ENCODE results near the gene APLNR. TPM values are rescaled to one million over a fixed set of nuclear protein-coding genes. Genes with fewer than 3 reads are reported as not detected.
"Not testable (repeated sequence)": the region's sequence is repeated elsewhere in the genome, so short reads cannot be mapped to it uniquely, and the experiment has no call there.

The APLNR gene
- total RNA-seq, result 10 to 100 TPM; 14.6 to 20.8 TPM
- long read RNA-seq, donor 1, transcript APLNR-202 (1 exons, 3,609 nt), result major isoform, 14 of 14 reads
- long read RNA-seq, donor 1, partial matches to known transcripts, result 0 of 14 reads
- long read RNA-seq, donor 1, other reads (novel, unspliced or antisense), result 0 of 14 reads
- long read RNA-seq, donor 2, transcript APLNR-202 (1 exons, 3,609 nt), result major isoform, 94 of 94 reads
- long read RNA-seq, donor 2, partial matches to known transcripts, result 0 of 94 reads
- long read RNA-seq, donor 2, other reads (novel, unspliced or antisense), result 0 of 94 reads

GRCh38 chr11:57237204-57237681 is at the start of gene APLNR:
Gene APLNR, minus strand, starts transcription at chr11:57237250. Its CDS starts 246 bp downstream, at chr11:57237004.
- intact Hi-C loops (cut with DNase I), result no loop called here
- DNase-seq (ENCODE audit: low spot score), result no peak

- intact Hi-C loops (cut with DNase I), result no loop called here
- DNase-seq (ENCODE audit: low spot score), result no peak
Observed at GRCh38 chr11:57283231-57283990, 46.4 kb upstream of the APLNR start.

GRCh38 chr11:57281546-57281945 is 44.5 kb upstream of the APLNR start:
- intact Hi-C loops (cut with DNase I); DNase-seq (ENCODE audit: low spot score): not testable (repeated sequence)

DNA sequence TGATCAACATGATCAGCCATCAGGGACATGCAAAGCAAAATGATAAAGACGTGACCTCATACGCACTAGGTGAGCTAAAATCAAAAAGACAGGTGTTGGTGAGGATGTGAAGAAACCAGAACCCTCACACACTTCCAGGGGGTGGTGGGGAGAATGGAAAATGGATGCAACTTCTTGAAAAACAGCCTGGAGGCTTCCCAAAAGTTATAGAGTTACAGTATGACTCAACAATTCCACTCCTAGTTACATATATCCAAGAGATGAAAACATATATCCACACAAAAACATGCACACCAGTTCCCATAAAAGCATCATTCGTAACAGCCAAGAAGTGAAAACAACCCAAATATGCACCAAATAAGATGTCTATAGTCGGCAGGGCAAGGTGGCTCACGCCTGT is 42.1 kb upstream of the APLNR start:
- intact Hi-C loops (cut with DNase I), result no loop called here
- DNase-seq (ENCODE audit: low spot score), result no peak

GRCh38 chr11:57278721-57279095 is 41.7 kb upstream of the APLNR start:
- intact Hi-C loops (cut with DNase I), result no loop called here
- no peak for DNase-seq (ENCODE audit: low spot score)

DNA sequence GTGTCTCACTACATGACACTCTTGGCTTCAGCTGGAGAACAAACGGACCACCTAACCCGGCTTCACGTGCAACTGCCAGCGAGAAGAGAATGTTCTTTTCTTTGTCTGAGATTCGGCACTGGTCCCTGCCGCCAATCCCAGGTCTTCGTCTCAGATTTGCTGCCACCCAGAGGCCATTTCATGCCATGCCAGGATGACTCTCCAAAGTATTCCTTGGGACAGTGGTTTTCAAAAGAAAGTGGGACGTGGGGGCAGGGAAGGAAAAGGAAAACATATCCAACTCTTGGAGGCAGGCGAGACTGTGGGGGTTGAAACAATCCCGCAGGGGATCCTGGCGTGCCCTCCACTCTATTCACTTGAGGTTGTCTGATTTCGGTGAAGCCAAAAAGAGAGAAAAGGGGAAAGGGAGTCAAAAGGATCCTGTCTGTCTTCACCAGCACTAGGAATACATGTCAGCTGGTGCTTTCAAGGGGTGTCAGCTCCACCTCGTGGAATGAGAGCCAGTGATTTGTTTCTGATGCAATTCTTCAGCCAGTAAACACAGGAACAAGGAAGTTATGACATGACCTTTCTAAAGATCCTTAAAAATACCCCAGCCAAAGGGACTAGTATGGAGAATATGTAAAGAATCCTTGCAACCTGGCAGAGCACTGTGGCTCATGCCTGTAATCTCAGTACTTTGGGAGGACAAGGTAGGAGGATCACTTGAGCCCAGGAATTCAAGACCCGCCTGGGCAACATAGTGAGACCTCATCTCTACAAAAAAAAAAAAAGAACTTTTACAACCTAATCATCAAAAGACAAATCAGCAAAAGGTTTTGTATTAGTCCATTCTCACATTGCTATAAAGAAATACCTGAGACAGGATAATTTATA is 41.0 kb upstream of the APLNR start:
- intact Hi-C loops (cut with DNase I), result no loop called here
- peak; percentile 88 for DNase-seq (ENCODE audit: low spot score)

- intact Hi-C loops (cut with DNase I), result no loop called here
- no peak for DNase-seq (ENCODE audit: low spot score)
Observed at GRCh38 chr11:57276971-57277675, 40.1 kb upstream of the APLNR start.

DNA sequence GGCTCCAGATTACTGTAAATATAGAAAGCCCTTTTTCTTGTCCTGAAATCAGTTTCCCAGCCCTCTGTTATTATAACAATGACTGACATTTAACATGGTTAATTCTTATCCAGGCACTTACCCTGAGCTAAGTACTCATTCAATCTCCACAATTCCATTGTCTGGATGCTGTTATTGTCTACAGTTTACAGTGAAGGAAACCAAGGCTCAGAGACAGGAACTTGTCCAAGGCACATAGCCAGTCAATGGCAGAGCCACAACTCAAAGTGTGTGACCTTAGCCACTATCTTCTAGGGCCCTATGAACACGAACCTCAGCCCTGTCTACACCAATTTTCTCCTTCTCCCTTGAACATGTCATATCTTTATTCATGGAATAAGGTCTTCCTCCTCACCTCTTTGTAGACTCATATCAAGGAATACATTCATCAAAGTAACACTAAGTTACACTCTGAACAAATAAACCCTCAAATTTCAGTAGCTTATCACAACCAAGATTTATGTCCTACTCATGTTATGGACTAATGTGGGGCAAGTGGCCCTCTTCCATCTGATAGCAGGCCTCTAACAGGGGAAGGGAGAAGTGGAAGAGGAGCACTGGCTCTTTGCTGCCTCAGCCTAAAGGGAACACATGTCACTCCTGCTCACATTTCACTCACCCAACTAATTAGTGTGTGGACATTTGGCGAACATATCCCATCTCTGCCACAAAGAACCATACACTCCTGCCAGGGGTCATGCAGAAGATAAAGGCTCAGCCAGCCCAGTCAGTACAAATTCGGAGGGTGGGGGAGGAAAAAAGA is 39.3 kb upstream of the APLNR start:
- intact Hi-C loops (cut with DNase I), result no loop called here
- DNase-seq (ENCODE audit: low spot score), result no peak

DNA sequence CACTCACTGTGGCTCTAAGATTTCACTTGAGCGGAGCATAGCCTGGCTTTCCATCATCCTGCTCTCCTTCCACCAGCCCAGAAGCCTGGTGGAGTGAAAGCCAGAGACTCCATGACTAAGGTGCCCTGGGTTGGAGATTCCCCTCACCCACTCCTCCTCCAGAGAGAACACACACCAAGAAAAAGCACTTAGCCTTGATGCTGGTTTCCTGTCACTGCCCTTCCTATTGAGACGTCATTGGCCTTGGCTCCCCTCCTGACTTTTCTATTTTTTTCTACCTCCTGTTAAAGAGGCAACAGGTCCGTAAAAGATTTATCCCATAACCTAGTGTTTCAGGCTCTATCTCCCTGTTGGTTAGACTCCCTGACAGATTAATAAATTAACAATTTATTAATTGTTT is 38.5 kb upstream of the APLNR start:
- intact Hi-C loops (cut with DNase I), result no loop called here
- no peak for DNase-seq (ENCODE audit: low spot score)

DNA sequence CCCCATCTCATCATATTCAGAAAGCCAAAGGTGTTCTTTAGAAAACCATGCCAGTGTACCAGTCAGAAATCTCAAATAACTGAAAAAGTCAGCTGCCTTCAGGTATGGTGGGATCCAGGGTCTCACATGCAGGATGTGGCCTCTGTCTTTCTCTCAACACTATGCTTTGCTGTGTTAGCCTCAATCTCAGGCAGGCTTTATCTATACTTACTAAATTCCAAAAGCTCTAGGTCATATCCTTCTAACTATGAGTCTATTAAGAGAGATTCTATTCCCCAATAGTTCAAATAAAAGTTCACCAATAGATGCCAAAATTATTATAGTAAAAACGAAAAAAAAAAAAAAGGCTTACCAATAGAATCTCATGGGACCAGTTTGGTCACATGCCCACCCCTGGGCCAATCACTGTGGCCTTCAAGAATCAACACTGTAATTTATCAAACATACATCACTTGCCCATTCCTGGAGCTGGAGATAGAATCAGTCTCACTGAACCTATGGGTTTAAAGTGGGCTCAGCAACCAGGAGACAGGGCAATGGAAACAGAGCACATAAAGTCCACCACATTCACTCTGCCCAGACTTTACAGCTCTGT is 38.0 kb upstream of the APLNR start:
- DNase-seq (ENCODE audit: low spot score), result no peak
- intact Hi-C loops (cut with DNase I), result no loop called here

GRCh38 chr11:57273448-57274058 is 36.5 kb upstream of the APLNR start:
- intact Hi-C loops (cut with DNase I), result no loop called here
- DNase-seq (ENCODE audit: low spot score), result no peak

- intact Hi-C loops (cut with DNase I), result no loop called here
- no peak for DNase-seq (ENCODE audit: low spot score)
Observed at GRCh38 chr11:57269571-57270021, 32.5 kb upstream of the APLNR start.

DNA sequence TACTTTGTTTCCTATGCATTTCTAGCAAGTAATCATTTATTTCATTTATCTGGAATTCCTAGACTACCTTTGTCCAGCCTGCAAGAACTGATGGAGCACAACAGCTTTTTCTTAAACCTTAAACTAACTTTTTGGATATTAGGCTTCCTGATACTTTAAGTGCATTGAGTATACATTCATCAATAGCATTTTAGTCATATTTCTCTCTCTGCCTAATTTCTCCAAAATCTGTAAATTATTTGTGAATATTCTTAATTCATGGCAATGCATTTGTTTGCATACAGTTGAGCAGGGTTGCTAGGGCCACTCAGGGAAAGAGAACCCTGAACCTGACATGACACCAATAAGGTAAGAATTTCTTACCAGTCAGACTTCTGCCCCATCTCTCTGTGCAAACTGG is 29.1 kb upstream of the APLNR start:
- DNase-seq (ENCODE audit: low spot score), result no peak

DNA sequence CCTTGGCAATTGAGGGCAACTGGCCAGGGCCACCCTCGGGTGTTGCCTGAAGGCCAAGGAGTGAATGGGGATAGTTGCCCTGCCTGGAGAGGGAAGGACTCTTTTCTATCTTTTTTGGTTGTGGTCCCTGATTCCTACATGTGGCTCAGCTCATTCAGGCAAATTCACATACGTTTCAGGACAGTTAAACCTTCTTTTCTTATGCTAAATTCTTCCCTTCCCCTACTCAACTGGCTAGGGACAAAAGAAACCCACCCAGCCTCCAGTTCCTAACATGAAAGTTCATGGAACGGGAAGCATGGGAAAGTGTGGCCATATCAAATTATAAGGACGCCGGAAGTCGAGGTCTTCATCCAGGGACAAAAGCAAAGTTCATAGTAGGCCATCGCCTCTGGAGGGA is 26.3 kb upstream of the APLNR start:
- intact Hi-C loops (cut with DNase I), result no loop called here

More for the DNA sequence above, 29.1 kb upstream of the APLNR start:
- intact Hi-C loops (cut with DNase I), result no loop called here

GRCh38 chr11:57262157-57262556 is 25.1 kb upstream of the APLNR start:
- intact Hi-C loops (cut with DNase I), result no loop called here
- no peak for DNase-seq (ENCODE audit: low spot score)

More for the DNA sequence above, 26.3 kb upstream of the APLNR start:
- no peak for DNase-seq (ENCODE audit: low spot score)

GRCh38 chr11:57260937-57261783 is 24.1 kb upstream of the APLNR start:
- intact Hi-C loops (cut with DNase I), result no loop called here
- no peak for DNase-seq (ENCODE audit: low spot score)

GRCh38 chr11:57256119-57256518 is 19.1 kb upstream of the APLNR start:
- intact Hi-C loops (cut with DNase I), result loop anchor here in 1 of 2 donors (10.0 kb wide), 1 partner anchor 131 kb away; no protein-coding TSS in a partner anchor
- no peak for DNase-seq (ENCODE audit: low spot score)

Data from posterior vena cava (tissue), 2 donors.